Naive B cell (primary cell): ENCODE measurements around the gene CRY2. TPM values are rescaled to one million over a fixed set of nuclear protein-coding genes. Genes with fewer than 3 reads are reported as not detected.
"Not testable (repeated sequence)": the region's sequence is repeated elsewhere in the genome, so short reads cannot be mapped to it uniquely, and the experiment has no call there.

ENCODE experiments used
- ATAC-seq, 2 donors: fragments of 150-1000 bp; cut with Tn5 transposase; 2 replicates each; pipeline ENCODE4 v1.10.0; 2021; ENCODE audit warnings: low read depth in 2 of 2, mild to moderate bottlenecking in 2 of 2, moderate library complexity in 2 of 2
- DNase-seq: peaks from one replicate; pipeline ENCODE4 v3.0.0; 2022
- H3K27ac Mint-ChIP-seq, 6 donors: one replicate each; pipeline ENCODE4 v1.8.0; 2020 to 2022; ENCODE audit warnings: mild to moderate bottlenecking in 6 of 6, mixed read lengths in 6 of 6, moderate library complexity in 5 of 6, inconsistent platforms in 2 of 6
- H3K27me3 Mint-ChIP-seq, 3 donors: one replicate each; pipeline ENCODE4 v1.8.0; 2021 to 2022; ENCODE audit warnings: mixed read lengths in 3 of 3, mild to moderate bottlenecking in 1 of 3
- H3K36me3 Mint-ChIP-seq, 2 donors: one replicate each; pipeline ENCODE4 v1.8.0; 2020 to 2022; ENCODE audit warnings: mixed read lengths in 2 of 2, inconsistent platforms in 1 of 2, mild to moderate bottlenecking in 1 of 2
- H3K4me1 Mint-ChIP-seq, 3 donors: one replicate each; pipeline ENCODE4 v1.8.0; 2020 to 2022; ENCODE audit warnings: mixed read lengths in 3 of 3, inconsistent platforms in 1 of 3, mild to moderate bottlenecking in 1 of 3, moderate library complexity in 1 of 3
- H3K4me3 Mint-ChIP-seq, 8 donors: one replicate each; pipeline ENCODE4 v1.8.0; 2020 to 2022; ENCODE audit warnings: mild to moderate bottlenecking in 8 of 8, mixed read lengths in 8 of 8, moderate library complexity in 8 of 8, inconsistent platforms in 2 of 8
- H3K9me3 Mint-ChIP-seq, 7 donors: one replicate each; pipeline ENCODE4 v1.8.0; 2020 to 2022; ENCODE audit warnings: mixed read lengths in 7 of 7, mild to moderate bottlenecking in 5 of 7, inconsistent platforms in 2 of 7, moderate library complexity in 1 of 7
- polyA plus RNA-seq, 6 donors: library from polyadenylated mRNA; unstranded; fragments of 300-500 nt; fragmentation: Illumina TruSeq; gene quantifications; one replicate each; pipeline ENCODE4 v1.2.3, GENCODE V29; 2021; ENCODE audit warnings: low read depth in 6 of 6

The CRY2 gene
- polyA plus RNA-seq, 6 donors from 2014 or later = 10.0 to 34.2 (median 26.7) TPM

DNA sequence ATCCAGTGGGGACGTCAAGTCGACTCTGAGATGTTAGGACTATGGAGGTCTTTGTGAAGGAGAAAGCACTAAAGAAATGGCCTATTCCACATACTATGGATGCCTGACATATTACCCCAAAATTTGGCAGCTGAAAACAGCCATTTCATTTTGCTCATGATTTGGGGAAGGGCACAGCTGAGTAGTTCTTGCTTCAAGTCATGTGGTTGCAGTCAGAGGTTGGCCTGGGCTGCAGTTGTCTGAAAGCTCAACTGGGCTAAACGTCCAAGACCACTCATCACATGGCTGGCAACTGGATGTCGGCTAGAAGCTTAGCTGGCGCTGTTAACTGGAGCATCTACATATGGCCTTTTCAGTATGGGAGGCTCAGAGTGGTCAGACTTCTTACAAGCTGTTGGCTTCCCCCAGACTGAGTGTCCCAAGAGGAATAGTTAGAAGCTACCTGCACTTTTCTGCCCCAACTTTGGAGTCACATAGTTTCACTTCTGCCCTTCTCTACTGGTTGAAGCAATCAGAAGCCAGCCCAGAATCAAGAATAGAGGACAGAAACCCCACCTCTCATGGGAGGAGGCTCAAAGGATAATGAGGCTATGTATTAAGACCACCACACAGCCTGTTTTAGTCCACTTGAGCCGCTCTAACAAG, 28.2 kb upstream of the CRY2 start:
- peaks cover 22 to 41% (median 30%) of the 10 kb centered on the region in 3 donors for H3K4me1 Mint-ChIP-seq
- peaks cover 0 to 3% (median 0%) of the 10 kb centered on the region in 7 donors for H3K9me3 Mint-ChIP-seq
- no peaks in the 10 kb centered on the region for H3K27me3 Mint-ChIP-seq
- peak; percentile 36 for DNase-seq
- no peaks in the 10 kb centered on the region for H3K36me3 Mint-ChIP-seq
- H3K4me3 Mint-ChIP-seq = peak overlapping the region in 5 of 8 donors; percentile 59 to 69 (median 67)
- ATAC-seq = peak in 1 of 2 donors; percentile 71
- peak overlapping the region; percentile 47 to 96 (median 86) for H3K27ac Mint-ChIP-seq

DNA sequence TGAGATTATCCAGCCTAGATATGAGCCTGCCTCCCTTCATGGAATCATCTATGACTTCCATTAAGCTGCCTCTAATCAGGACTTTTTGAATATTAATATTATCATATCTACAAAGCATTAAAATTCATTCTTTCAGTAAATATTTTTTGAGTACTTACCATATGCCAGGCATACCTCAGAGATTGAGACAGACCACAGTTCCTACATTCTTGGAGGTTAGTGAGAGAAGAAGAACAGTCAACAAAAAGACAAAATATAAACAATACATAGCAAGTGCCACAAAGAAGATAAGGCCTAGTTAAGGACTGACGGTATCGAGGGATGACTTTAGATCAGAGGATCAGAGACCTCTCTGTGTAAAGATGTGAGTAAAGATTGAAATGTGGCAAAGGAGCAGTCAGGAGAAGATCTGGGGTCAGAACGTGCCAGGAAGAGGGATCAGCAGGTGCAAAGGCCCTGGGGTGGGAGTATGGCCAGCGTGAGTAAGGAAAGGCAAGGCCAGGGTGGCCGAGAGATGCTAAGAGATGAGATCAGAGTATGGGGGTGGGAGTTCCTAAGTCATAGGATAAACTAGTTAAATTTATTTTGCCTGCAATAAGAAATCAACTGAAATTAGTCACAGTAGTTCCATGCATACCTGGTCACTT, 26.9 kb upstream of the CRY2 start:
- Mint-ChIP-seq H3K27me3 (no peaks in the 10 kb centered on the region), H3K36me3 (no peaks in the 10 kb centered on the region), H3K4me3 (no peak overlapping the region), H3K9me3 (peaks cover 0 to 3% (median 0%) of the 10 kb centered on the region in 7 donors), H3K27ac (peak overlapping the region in 3 of 6 donors; percentile 1 to 85 (median 51)), H3K4me1 (peaks cover 22 to 41% (median 30%) of the 10 kb centered on the region in 3 donors)
- ATAC-seq = no peak
- no peak for DNase-seq

DNA sequence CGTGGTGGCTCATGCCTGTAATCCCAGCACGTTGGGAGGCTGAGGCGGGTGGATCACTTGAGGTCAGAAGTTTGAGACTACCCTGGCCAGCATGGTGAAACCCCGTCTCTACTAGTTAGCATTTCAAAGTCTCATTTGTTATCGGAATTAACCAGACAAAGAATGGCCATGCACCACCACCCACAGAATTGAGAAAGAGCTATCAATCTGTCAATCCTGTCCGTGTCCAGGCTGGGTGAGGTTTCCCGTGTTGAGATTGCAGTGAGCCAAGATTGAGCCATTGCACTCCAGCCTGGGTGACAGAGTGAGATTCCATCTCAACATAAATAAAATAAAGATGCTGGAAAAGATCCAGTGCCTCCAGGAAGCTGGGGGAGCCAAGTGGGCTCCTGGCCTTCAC, 20.8 kb upstream of the CRY2 start:
- H3K27ac Mint-ChIP-seq, H3K9me3 Mint-ChIP-seq, ATAC-seq, DNase-seq, H3K4me3 Mint-ChIP-seq, H3K4me1 Mint-ChIP-seq, H3K36me3 Mint-ChIP-seq: not testable (repeated sequence)
- H3K27me3 Mint-ChIP-seq = peaks cover 21 to 49% (median 45%) of the 10 kb centered on the region in 3 donors

DNA sequence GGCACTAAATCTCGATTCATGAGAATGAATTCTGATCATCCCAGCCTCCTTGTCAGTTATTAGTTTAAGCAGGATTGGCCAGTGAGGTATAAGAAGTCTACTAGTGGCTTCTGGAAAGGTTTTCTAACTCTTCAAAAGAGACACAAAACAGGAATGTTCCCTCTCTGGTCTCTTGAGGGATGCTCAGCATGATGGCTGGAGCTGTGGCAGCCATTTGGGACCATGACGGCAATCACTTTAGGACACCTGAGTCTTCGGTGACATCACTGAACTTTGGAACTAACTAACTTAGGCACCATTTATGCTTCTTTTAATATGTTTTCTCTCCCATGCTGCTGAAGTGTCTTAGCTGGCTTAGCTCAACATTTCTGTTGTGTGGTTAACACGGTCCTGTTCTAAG, 20.2 kb upstream of the CRY2 start:
- Mint-ChIP-seq H3K4me3 (no peak overlapping the region), H3K27ac (no peak overlapping the region), H3K36me3 (peaks cover 0 to 10% of the 10 kb centered on the region in 2 donors), H3K27me3 (peaks cover 26 to 53% (median 45%) of the 10 kb centered on the region in 3 donors), H3K4me1 (peaks cover 0 to 2% (median 0%) of the 10 kb centered on the region in 3 donors), H3K9me3 (peaks cover 0 to 7% (median 1%) of the 10 kb centered on the region in 7 donors)
- ATAC-seq (no peak), DNase-seq (no peak)

DNA sequence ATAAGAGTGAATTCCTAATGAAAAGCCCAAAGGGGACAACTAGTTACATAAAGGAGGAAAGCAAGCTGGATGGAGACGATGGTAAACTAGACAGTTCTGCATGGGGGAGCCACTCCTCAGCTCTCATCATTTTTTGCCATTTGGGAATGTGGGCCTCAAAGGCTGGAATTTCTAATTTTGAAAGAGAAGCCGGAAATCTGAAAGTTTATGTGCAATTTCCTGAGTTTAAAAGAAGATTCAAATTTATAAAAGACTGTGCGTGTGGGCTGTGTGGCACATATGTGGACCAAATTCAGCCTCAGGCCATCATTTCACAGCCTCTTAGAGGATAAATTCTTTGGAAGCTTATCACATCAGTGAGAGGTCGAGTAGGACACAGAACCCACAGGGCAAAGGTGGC, 18.3 kb upstream of the CRY2 start:
- ATAC-seq = no peak
- no peak for DNase-seq
- peaks cover 0 to 10% of the 10 kb centered on the region in 2 donors for H3K36me3 Mint-ChIP-seq
- peaks cover 0 to 2% (median 0%) of the 10 kb centered on the region in 3 donors for H3K4me1 Mint-ChIP-seq
- peak overlapping the region in 1 of 6 donors; percentile 33 for H3K27ac Mint-ChIP-seq
- H3K4me3 Mint-ChIP-seq = no peak overlapping the region
- H3K9me3 Mint-ChIP-seq = peaks cover 0 to 7% (median 1%) of the 10 kb centered on the region in 7 donors
- peaks cover 26 to 65% (median 59%) of the 10 kb centered on the region in 3 donors for H3K27me3 Mint-ChIP-seq

DNA sequence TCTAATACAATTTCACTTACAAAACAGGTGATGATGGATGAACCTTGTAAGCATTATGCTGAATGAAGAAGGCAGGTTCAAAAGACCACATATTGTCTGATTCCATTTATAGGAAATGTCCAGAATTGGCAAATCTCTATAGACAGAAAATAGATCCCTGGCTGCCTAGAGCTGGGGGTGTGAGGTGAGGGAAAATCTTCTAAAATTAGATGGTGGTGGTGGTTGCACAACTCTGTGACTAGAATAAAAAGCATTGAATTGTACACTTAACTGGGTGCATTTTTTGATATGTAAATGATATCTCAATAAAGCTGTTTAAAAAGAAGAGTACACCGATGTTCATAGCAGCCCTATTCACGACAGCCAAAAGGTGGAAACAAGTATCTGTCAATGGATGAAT, 16.7 kb upstream of the CRY2 start:
- Mint-ChIP-seq H3K27ac (no peak overlapping the region), H3K4me3 (no peak overlapping the region), H3K9me3 (peaks cover 0 to 7% (median 1%) of the 10 kb centered on the region in 7 donors), H3K36me3 (peaks cover 0 to 10% of the 10 kb centered on the region in 2 donors), H3K4me1 (peaks cover 0 to 2% (median 0%) of the 10 kb centered on the region in 3 donors), H3K27me3 (peaks cover 26 to 69% (median 61%) of the 10 kb centered on the region in 3 donors)
- no peak for DNase-seq
- no peak for ATAC-seq

DNA sequence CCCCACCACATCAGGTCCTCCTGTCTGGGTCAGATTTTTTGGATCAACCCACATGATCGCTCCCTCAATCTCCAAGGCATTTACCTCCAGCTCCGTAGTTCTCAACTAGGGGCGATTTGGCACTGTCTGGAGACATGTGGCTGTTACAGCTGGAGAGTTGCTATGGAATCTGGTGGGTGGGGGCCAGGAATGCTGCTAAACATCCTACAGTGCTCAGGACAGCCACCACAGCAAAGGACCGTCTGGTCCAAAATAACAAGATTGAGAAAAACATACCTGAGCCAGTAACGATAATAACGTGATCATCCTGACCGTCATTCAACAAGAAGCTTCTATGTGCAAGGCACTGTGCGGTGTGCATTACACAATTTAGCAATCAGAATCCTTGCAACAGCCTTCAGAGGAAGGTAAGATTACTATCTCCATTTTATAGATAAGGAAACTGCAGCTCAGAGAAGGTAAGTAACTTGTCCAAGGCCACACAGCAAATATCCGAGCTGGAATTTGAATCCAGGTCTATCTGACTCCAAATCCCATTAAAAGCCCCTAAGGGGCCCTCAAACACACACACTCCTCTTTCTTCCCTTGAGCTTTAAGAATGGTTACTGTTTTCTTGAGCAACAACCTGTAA, 14.3 kb upstream of the CRY2 start:
- peaks cover 15 to 46% (median 40%) of the 10 kb centered on the region in 3 donors for H3K27me3 Mint-ChIP-seq
- ATAC-seq = no peak
- no peak overlapping the region for H3K27ac Mint-ChIP-seq
- peaks cover 0 to 2% of the 10 kb centered on the region in 2 donors for H3K36me3 Mint-ChIP-seq
- no peak for DNase-seq
- peaks cover 0 to 11% (median 9%) of the 10 kb centered on the region in 3 donors for H3K4me1 Mint-ChIP-seq
- peaks cover 0 to 1% (median 0%) of the 10 kb centered on the region in 7 donors for H3K9me3 Mint-ChIP-seq
- no peak overlapping the region for H3K4me3 Mint-ChIP-seq

DNA sequence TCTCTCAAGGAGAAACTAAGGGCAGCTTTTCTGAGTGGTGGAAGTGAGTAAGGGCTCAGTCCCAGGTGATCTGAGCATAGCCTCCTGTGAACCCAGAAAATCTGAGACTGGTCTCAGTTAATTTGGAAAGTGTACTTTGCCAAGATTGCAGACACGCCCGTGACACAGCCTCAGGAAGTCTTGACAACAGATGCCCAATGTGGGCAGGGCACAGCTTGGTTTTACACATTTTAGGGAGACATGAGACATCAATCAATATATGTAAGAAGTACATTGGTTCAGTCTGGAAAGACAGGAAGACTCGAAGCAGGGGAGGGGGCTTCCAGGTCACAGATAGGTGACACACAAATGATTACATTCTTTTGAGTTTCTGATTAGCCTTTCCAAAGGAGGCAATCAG, 13.5 kb upstream of the CRY2 start:
- peaks cover 0 to 1% (median 0%) of the 10 kb centered on the region in 7 donors for H3K9me3 Mint-ChIP-seq
- H3K36me3 Mint-ChIP-seq = no peaks in the 10 kb centered on the region
- no peak overlapping the region for H3K4me3 Mint-ChIP-seq
- peaks cover 0 to 11% (median 9%) of the 10 kb centered on the region in 3 donors for H3K4me1 Mint-ChIP-seq
- ATAC-seq = no peak
- no peak for DNase-seq
- peak overlapping the region in 2 of 6 donors; percentile 79 to 83 for H3K27ac Mint-ChIP-seq
- H3K27me3 Mint-ChIP-seq = peaks cover 7 to 37% (median 32%) of the 10 kb centered on the region in 3 donors

- peaks cover 0 to 11% (median 9%) of the 10 kb centered on the region in 3 donors for H3K4me1 Mint-ChIP-seq
- H3K27me3 Mint-ChIP-seq = peaks cover 5 to 35% (median 30%) of the 10 kb centered on the region in 3 donors
- peaks cover 0 to 1% (median 0%) of the 10 kb centered on the region in 7 donors for H3K9me3 Mint-ChIP-seq
- no peak for ATAC-seq
- no peaks in the 10 kb centered on the region for H3K36me3 Mint-ChIP-seq
- H3K4me3 Mint-ChIP-seq = no peak overlapping the region
- peak overlapping the region in 1 of 6 donors; percentile 83 for H3K27ac Mint-ChIP-seq
- DNase-seq = no peak
Observed at GRCh38 chr11:45834298-45834756, 12.9 kb upstream of the CRY2 start.

- Mint-ChIP-seq H3K4me1 (peaks cover 10 to 23% (median 20%) of the 10 kb centered on the region in 3 donors), H3K27ac (peak overlapping the region in 1 of 6 donors; percentile 78), H3K4me3 (no peak overlapping the region), H3K36me3 (no peaks in the 10 kb centered on the region), H3K9me3 (peaks cover 0 to 1% (median 0%) of the 10 kb centered on the region in 7 donors), H3K27me3 (peaks cover 0 to 2% (median under 1%) of the 10 kb centered on the region in 3 donors)
- ATAC-seq (no peak), DNase-seq (no peak)
Observed at GRCh38 chr11:45839204-45839603, 8.1 kb upstream of the CRY2 start.

DNA sequence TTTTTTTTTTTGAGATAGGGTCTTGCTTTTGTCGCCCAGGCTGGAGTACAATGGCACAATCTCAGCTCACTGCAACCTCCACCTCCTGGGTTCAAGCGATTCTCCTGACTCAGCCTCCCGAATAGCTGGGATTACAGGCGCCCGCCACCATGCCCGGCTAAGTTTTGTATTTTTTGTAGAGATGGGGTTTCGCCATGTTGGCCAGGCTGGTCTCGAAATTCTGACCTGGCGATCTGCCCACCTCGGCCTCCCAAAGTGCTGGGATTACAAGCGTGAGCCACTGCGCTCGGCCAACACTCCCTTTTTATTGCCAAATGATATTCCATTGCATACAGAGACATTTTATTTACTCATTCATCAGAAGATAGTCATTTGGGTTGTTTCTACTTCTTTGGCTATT, 7.0 kb upstream of the CRY2 start:
- not testable (repeated sequence) for H3K9me3 Mint-ChIP-seq, ATAC-seq, H3K4me3 Mint-ChIP-seq, H3K36me3 Mint-ChIP-seq, H3K27me3 Mint-ChIP-seq, DNase-seq
- Mint-ChIP-seq H3K4me1 (peaks cover 13 to 23% (median 20%) of the 10 kb centered on the region in 3 donors), H3K27ac (peak overlapping the region in 2 of 6 donors; percentile 41 to 93)

GRCh38 chr11:45843158-45843924, 3.9 kb upstream of the CRY2 start:
- peak overlapping the region; percentile 82 to 93 (median 90) for H3K27ac Mint-ChIP-seq
- ATAC-seq = peak; percentile 27 to 37

More at GRCh38 chr11:45843158-45843924, 3.9 kb upstream of the CRY2 start:
- H3K27me3 Mint-ChIP-seq = no peaks in the 10 kb centered on the region
- peak; percentile 86 for DNase-seq
- H3K9me3 Mint-ChIP-seq = no peaks in the 10 kb centered on the region
- no peaks in the 10 kb centered on the region for H3K36me3 Mint-ChIP-seq
- peaks cover 24 to 31% (median 29%) of the 10 kb centered on the region in 3 donors for H3K4me1 Mint-ChIP-seq
- H3K4me3 Mint-ChIP-seq = peak overlapping the region in 7 of 8 donors; percentile 10 to 79 (median 47)
